ENCODE results near the gene USP30. TPM values are rescaled to one million over a fixed set of nuclear protein-coding genes. Genes with fewer than 3 reads are reported as not detected.

USP30 gene
- total and polyA plus RNA-seq, 11 donors: 7.1 to 29.9 (median 16.4) TPM

DNA sequence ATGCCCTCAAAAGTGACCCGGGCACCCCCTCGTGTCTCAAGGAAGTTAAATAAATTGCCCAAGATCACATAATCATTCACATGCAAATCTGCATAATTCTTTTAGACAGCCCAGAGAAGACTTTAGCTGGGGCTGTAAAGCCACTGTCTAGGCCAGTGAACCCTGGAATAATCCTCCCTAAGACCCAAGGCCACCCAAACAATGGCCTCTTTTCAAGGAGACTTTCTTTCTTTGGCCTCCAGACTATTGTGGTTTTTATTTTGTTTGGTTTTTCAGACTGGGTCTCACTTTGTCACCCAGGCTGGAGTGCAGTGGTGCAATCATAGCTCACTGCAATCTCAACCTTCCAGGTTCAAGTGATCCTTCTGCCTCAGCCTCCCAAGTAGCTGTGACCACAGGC lies 42.1 kb upstream of the USP30 start:
- no peak for ATAC-seq
- intact Hi-C loops (cut with DNase I): no loop called here
- WGBS, 4 donors: 76 to 85% (median 80%) methylated on average over 2 of the region's 2 CpGs

DNA sequence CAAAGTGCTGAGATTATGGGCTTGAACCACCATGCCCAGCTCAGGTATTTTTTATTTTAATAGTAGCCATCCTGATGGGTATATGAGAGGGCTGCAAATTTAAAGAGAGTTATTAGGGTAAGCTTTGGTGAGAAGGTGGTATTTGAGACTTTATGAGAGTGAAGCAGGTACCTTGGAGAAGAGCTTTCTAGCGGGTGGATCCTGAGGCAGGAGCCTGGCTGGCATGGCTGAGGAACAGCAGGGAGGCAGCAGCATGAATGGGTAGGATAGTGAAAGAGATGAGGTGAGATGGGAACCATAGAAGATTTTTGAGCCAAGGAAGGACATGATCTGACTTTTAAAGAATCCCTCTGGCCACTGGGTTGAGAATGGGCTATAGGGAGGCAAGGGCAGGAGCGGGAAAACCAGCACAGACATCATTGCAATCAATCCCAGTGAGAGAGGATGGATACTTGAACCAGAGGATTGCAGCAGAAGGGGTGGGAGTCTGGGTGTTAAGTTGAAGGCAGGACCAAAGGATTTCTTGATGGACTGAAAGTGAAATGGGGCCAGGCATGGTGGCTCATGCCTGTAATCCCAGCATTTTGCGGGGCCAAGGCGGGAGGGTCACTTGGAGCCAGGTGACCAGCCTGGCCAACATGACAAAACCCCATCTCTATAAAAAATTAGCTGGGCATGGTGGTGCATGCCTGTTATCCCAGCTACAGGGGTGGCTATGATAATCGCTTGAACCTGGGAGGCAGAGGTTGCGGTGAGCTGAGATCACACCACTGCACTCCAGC lies 37.2 kb upstream of the USP30 start:
- ATAC-seq (no peak), DNase-seq (no peak)
- no peaks in the 10 kb centered on the region for H3K9me3 ChIP-seq
- H3K4me1 ChIP-seq: no peaks in the 10 kb centered on the region
- peaks cover 0 to 3% (median 0%) of the 10 kb centered on the region in 9 donors for H3K27me3 ChIP-seq
- intact Hi-C loops (cut with DNase I): no loop called here
- 85 to 92% (median 89%) methylated on average over 6 of the region's 6 CpGs for WGBS, 4 donors
- no peak overlapping the region for H3K4me3 ChIP-seq
- TF ChIP-seq, protein P1, sequence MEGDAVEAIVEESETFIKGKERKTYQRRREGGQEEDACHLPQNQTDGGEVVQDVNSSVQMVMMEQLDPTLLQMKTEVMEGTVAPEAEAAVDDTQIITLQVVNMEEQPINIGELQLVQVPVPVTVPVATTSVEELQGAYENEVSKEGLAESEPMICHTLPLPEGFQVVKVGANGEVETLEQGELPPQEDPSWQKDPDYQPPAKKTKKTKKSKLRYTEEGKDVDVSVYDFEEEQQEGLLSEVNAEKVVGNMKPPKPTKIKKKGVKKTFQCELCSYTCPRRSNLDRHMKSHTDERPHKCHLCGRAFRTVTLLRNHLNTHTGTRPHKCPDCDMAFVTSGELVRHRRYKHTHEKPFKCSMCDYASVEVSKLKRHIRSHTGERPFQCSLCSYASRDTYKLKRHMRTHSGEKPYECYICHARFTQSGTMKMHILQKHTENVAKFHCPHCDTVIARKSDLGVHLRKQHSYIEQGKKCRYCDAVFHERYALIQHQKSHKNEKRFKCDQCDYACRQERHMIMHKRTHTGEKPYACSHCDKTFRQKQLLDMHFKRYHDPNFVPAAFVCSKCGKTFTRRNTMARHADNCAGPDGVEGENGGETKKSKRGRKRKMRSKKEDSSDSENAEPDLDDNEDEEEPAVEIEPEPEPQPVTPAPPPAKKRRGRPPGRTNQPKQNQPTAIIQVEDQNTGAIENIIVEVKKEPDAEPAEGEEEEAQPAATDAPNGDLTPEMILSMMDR (IDR thresholded peaks at IDR 0.05): no peak
- no peak for TF ChIP-seq POLR2A (IDR thresholded peaks at IDR 0.05)
- H3K27ac ChIP-seq: no peak overlapping the region
- no peaks in the 10 kb centered on the region for H3K36me3 ChIP-seq

More for the DNA sequence above, 42.1 kb upstream of the USP30 start:
- Histone ChIP-seq H3K27me3 (no peaks in the 10 kb centered on the region), H3K36me3 (no peaks in the 10 kb centered on the region), H3K9me3 (no peaks in the 10 kb centered on the region), H3K4me3 (no peak overlapping the region), H3K27ac (no peak overlapping the region), H3K4me1 (no peaks in the 10 kb centered on the region)
- no peak for DNase-seq
- no peak for TF ChIP-seq POLR2A (IDR thresholded peaks at IDR 0.05)
- TF ChIP-seq, protein P1 (IDR thresholded peaks at IDR 0.05): no peak

DNA sequence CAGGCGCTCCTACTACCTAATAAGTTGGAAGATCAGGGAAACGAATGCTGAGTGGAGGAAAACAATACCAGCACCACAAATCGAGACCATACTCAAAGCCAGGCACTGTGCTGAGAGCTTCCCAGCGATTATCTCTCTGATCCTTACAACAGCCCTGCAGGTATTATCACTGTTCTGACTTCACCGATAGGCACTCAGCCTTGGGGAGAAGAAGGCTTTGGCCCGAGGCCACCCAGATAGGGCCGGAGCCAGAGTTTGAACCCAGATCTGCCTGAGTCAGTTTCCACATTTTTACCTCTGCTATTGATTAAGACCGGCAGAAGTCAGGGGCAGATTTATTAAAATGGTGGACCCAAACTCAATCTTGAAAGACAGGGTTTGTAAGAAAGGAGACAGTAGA lies 36.4 kb upstream of the USP30 start:
- WGBS, 4 donors: 55 to 66% (median 64%) methylated on average over 8 of the region's 8 CpGs
- ATAC-seq (no peak), DNase-seq (no peak)
- intact Hi-C loops (cut with DNase I): no loop called here
- TF ChIP-seq POLR2A (IDR thresholded peaks at IDR 0.05): no peak
- TF ChIP-seq, protein P1 (IDR thresholded peaks at IDR 0.05): no peak
- Histone ChIP-seq H3K27me3 (peaks cover 0 to 8% (median 0%) of the 10 kb centered on the region in 9 donors), H3K9me3 (no peaks in the 10 kb centered on the region), H3K36me3 (no peaks in the 10 kb centered on the region), H3K4me3 (no peak overlapping the region), H3K27ac (no peak overlapping the region), H3K4me1 (peaks cover 0 to 6% (median 0%) of the 10 kb centered on the region in 12 donors)

DNA sequence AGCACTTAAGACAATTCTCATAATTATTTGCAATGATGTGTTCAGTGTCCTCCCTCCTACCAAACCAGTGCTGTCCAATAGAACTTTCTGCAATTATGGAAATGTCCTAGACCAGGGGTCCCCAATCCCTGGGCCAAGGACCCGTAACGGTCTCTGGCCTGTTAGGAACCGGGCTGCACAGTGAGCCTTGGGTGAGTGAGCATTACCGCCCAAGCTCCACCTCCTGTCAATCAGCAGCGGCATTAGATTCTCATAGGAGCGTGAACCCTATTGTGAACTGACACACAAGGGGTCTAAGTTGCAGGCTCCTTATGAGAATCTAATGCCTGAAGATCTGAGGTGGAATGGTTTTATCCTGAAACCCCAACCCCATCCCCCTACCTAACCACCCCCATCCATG lies 35.4 kb upstream of the USP30 start:
- no peak for DNase-seq
- Histone ChIP-seq H3K9me3 (no peaks in the 10 kb centered on the region), H3K4me3 (no peak overlapping the region), H3K4me1 (peaks cover 0 to 7% (median 0%) of the 10 kb centered on the region in 12 donors), H3K27me3 (peaks cover 0 to 16% (median 0%) of the 10 kb centered on the region in 9 donors), H3K36me3 (no peaks in the 10 kb centered on the region), H3K27ac (no peak overlapping the region)
- WGBS, 4 donors: 76 to 91% (median 86%) methylated on average over 3 to 6 of the region's 6 CpGs
- intact Hi-C loops (cut with DNase I): no loop called here
- TF ChIP-seq, protein P1 (IDR thresholded peaks at IDR 0.05): no peak
- TF ChIP-seq POLR2A (IDR thresholded peaks at IDR 0.05): no peak
- no peak for ATAC-seq
